Measurements from ENCODE around the gene TEX55. TPM values are rescaled to one million over a fixed set of nuclear protein-coding genes. Genes with fewer than 3 reads are reported as not detected.

TEX55 gene
- total and polyA plus RNA-seq, 9 donors = not detected

- H3K4me1 ChIP-seq (ENCODE audit: insufficient read depth) = no peaks in the 10 kb centered on the region
- DNase-seq = no peak
- TF ChIP-seq CTCF (IDR thresholded peaks at IDR 0.05) (no peak), EP300 (IDR thresholded peaks at IDR 0.05) (no peak), POLR2A (IDR thresholded peaks at IDR 0.05) (no peak)
- no peak overlapping the region for H3K4me3 ChIP-seq
- H3K9me3 ChIP-seq = no peaks in the 10 kb centered on the region
- WGBS, 3 donors = 90 to 92% (median 91%) methylated on average over 3 of the region's 3 CpGs
- H3K27ac ChIP-seq = no peak overlapping the region
- intact Hi-C loops (cut with DNase I) = no loop called here
- no peaks in the 10 kb centered on the region for H3K27me3 ChIP-seq
- H3K36me3 ChIP-seq = no peaks in the 10 kb centered on the region
These were observed 24.9 kb downstream of the TEX55 start for GRCh38 chr3:119170821-119171220.

GRCh38 chr3:119173325-119173724 is 27.4 kb downstream of the TEX55 start, which contains the start of gene UPK1B:
Gene UPK1B, plus strand, starts transcription at chr3:119173598. Its CDS starts 13,144 bp downstream, at chr3:119186742.
- Histone ChIP-seq H3K27me3 (no peaks in the 10 kb centered on the region), H3K4me3 (no peak within 1 kb of the TSS), H3K4me1 (ENCODE audit: insufficient read depth) (no peaks in the 10 kb centered on the region), H3K36me3 (no peaks in the 10 kb centered on the region), H3K27ac (no peak within 1 kb of the TSS), H3K9me3 (no peaks in the 10 kb centered on the region)
- intact Hi-C loops (cut with DNase I) = no loop called here
- TF ChIP-seq EP300 (IDR thresholded peaks at IDR 0.05) (no peak), CTCF (IDR thresholded peaks at IDR 0.05) (no peak)
- WGBS, 3 donors = 34 to 45% (median 36%) methylated on average over 13 of the region's 13 CpGs
- no peak for DNase-seq

- Histone ChIP-seq H3K27ac (no peak overlapping the region), H3K9me3 (no peaks in the 10 kb centered on the region), H3K4me3 (no peak overlapping the region), H3K4me1 (ENCODE audit: insufficient read depth) (no peaks in the 10 kb centered on the region), H3K27me3 (no peaks in the 10 kb centered on the region), H3K36me3 (no peaks in the 10 kb centered on the region)
- no peak for DNase-seq
- TF ChIP-seq POLR2A (IDR thresholded peaks at IDR 0.05) (no peak), CTCF (IDR thresholded peaks at IDR 0.05) (no peak), EP300 (IDR thresholded peaks at IDR 0.05) (no peak)
- intact Hi-C loops (cut with DNase I) = no loop called here
- WGBS, 3 donors = 84 to 85% (median 84%) methylated on average over 10 of the region's 10 CpGs
These were observed 30.1 kb downstream of the TEX55 start for GRCh38 chr3:119175872-119176756.

- H3K4me1 ChIP-seq (ENCODE audit: insufficient read depth) = no peaks in the 10 kb centered on the region
- TF ChIP-seq CTCF (IDR thresholded peaks at IDR 0.05) (no peak), EP300 (IDR thresholded peaks at IDR 0.05) (no peak)
- intact Hi-C loops (cut with DNase I) = no loop called here
- no peak overlapping the region for H3K4me3 ChIP-seq
- DNase-seq = no peak
- 78 to 80% (median 78%) methylated on average over 4 of the region's 4 CpGs for WGBS, 3 donors
- no peaks in the 10 kb centered on the region for H3K9me3 ChIP-seq
- no peaks in the 10 kb centered on the region for H3K36me3 ChIP-seq
- no peak overlapping the region for H3K27ac ChIP-seq
- H3K27me3 ChIP-seq = no peaks in the 10 kb centered on the region
These were observed 30.8 kb downstream of the TEX55 start for GRCh38 chr3:119176778-119177177.
